Breast epithelium (tissue), 4 donors: ENCODE results near the gene KRT4. TPM values are rescaled to one million over a fixed set of nuclear protein-coding genes. Genes with fewer than 3 reads are reported as not detected.

ENCODE experiments used
- DNase-seq, 2 donors: peaks; one replicate each; pipeline ENCODE4 v3.0.0-alpha.2; 2019; ENCODE audit warnings: low spot score in 2 of 2
- H3K27ac ChIP-seq, 2 donors: fragments of 200-600 bp; sonication (generic) in 1 of 2; one replicate each; pipeline ENCODE4 v1.5.1; 2016 to 2019; ENCODE audit warnings: mild to moderate bottlenecking in 1 of 2
- H3K27me3 ChIP-seq, 2 donors: fragments of 200-600 bp; sonication (generic) in 1 of 2; one replicate each; pipeline versions ENCODE4 v1.5.1 to v1.6.0; 2017 to 2019; ENCODE audit warnings: control low read depth in 1 of 2, mild to moderate bottlenecking in 1 of 2
- H3K36me3 ChIP-seq: fragments of 200-600 bp; one replicate; pipeline ENCODE4 v1.5.1; 2019
- H3K4me1 ChIP-seq, 2 donors: fragments of 200-600 bp; sonication (generic); one replicate each; pipeline ENCODE4 v1.5.1; 2016 to 2019; ENCODE audit warnings: control low read depth in 1 of 2
- H3K4me3 ChIP-seq, 3 donors: fragments of 200-600 bp; sonication (generic); 1 replicate in 2 of 3; 2 replicates in 1 of 3; pipeline ENCODE4 v1.5.1; 2016 to 2019; ENCODE audit warnings: mild to moderate bottlenecking in 3 of 3, moderate library complexity in 2 of 3
- H3K9me3 ChIP-seq, 2 donors: fragments of 200-600 bp; sonication (generic) in 1 of 2; one replicate each; pipeline ENCODE4 v1.5.1; 2016 to 2019; ENCODE audit warnings: control low read depth in 1 of 2
- CTCF ChIP-seq, 3 donors: fragments of 450-650 bp; IDR thresholded peaks; one replicate each; pipeline ENCODE4 v1.5.1; 2016 to 2017; ENCODE audit warnings: antibody characterized with exemption in 3 of 3, mild to moderate bottlenecking in 3 of 3, moderate library complexity in 3 of 3
- POLR2A ChIP-seq: fragments of 450-650 bp; IDR thresholded peaks from one replicate; pipeline ENCODE4 v1.6.1; 2016; ENCODE audit warnings: antibody characterized with exemption, mild to moderate bottlenecking, moderate library complexity
- POLR2AphosphoS5 ChIP-seq, 3 donors: sonication (generic); formaldehyde crosslinking; IDR thresholded peaks; one replicate each; pipeline ENCODE4 v1.6.1; 2017; ENCODE audit warnings: antibody characterized with exemption in 3 of 3
- intact Hi-C: fragments of 100-400 bp; cut with DNase I; formaldehyde crosslinking; loops from one replicate; pipeline ENCODE4 v1.15.1; 2023; ENCODE audit warnings: low total_unique reads
- total RNA-seq, 3 donors: library from RNA; depleted of rRNA; stranded (reverse); fragments of >200 nt; gene quantifications; one replicate each; pipeline ENCODE4 v1.1.0, GENCODE V29; 2016

Gene KRT4
- total RNA-seq, 3 donors from 2014 or later: 0.33 TPM; not detected in 2

- Histone ChIP-seq H3K9me3 (no peaks in the 10 kb centered on the region), H3K27me3 (no peaks in the 10 kb centered on the region), H3K4me1 (no peaks in the 10 kb centered on the region), H3K27ac (no peak overlapping the region), H3K4me3 (no peak overlapping the region), H3K36me3 (no peaks in the 10 kb centered on the region)
- intact Hi-C loops: no loop called here
- no peak for TF ChIP-seq CTCF (IDR thresholded peaks at IDR 0.05)
- TF ChIP-seq POLR2A: no peak
- peak in 1 of 2 donors; percentile 36 for DNase-seq
Measured at GRCh38 chr12:52832985-52833905, 19.3 kb upstream of the KRT4 start.

GRCh38 chr12:52832451-52832850 is 18.5 kb upstream of the KRT4 start:
- Histone ChIP-seq H3K4me1 (no peaks in the 10 kb centered on the region), H3K4me3 (no peak overlapping the region), H3K27ac (no peak overlapping the region), H3K36me3 (no peaks in the 10 kb centered on the region), H3K9me3 (no peaks in the 10 kb centered on the region), H3K27me3 (no peaks in the 10 kb centered on the region)
- TF ChIP-seq CTCF (IDR thresholded peaks at IDR 0.05) (no peak), POLR2AphosphoS5 (IDR thresholded peaks at IDR 0.05) (no peak), POLR2A (no peak)
- intact Hi-C loops: no loop called here
- DNase-seq: no peak

GRCh38 chr12:52831251-52831650 is 17.3 kb upstream of the KRT4 start:
- Histone ChIP-seq H3K27me3 (no peaks in the 10 kb centered on the region), H3K36me3 (no peaks in the 10 kb centered on the region), H3K4me3 (no peak overlapping the region), H3K27ac (no peak overlapping the region), H3K9me3 (no peaks in the 10 kb centered on the region), H3K4me1 (no peaks in the 10 kb centered on the region)
- DNase-seq: peak in 1 of 2 donors; percentile 36
- intact Hi-C loops: no loop called here
- TF ChIP-seq CTCF (IDR thresholded peaks at IDR 0.05) (no peak), POLR2AphosphoS5 (IDR thresholded peaks at IDR 0.05) (no peak), POLR2A (no peak)

GRCh38 chr12:52829986-52830770 is 16.3 kb upstream of the KRT4 start:
- TF ChIP-seq CTCF (IDR thresholded peaks at IDR 0.05) (no peak), POLR2AphosphoS5 (IDR thresholded peaks at IDR 0.05) (no peak), POLR2A (no peak)
- no peak for DNase-seq
- Histone ChIP-seq H3K36me3 (no peaks in the 10 kb centered on the region), H3K27ac (no peak overlapping the region), H3K4me3 (no peak overlapping the region), H3K27me3 (no peaks in the 10 kb centered on the region), H3K9me3 (no peaks in the 10 kb centered on the region), H3K4me1 (no peaks in the 10 kb centered on the region)
- intact Hi-C loops: no loop called here

GRCh38 chr12:52828591-52829021 is 14.7 kb upstream of the KRT4 start:
- Histone ChIP-seq H3K36me3 (no peaks in the 10 kb centered on the region), H3K27ac (no peak overlapping the region), H3K4me3 (no peak overlapping the region), H3K9me3 (no peaks in the 10 kb centered on the region), H3K27me3 (no peaks in the 10 kb centered on the region), H3K4me1 (no peaks in the 10 kb centered on the region)
- no peak for DNase-seq
- intact Hi-C loops: no loop called here
- TF ChIP-seq POLR2A (no peak), CTCF (IDR thresholded peaks at IDR 0.05) (no peak), POLR2AphosphoS5 (IDR thresholded peaks at IDR 0.05) (no peak)
